ENCODE data around the gene GGTA1.
"Not testable (repeated sequence)": the region's sequence is repeated elsewhere in the genome, so short reads cannot be mapped to it uniquely, and the experiment has no call there.

The GGTA1 gene

GRCh38 chr9:121498487-121499176, 1.0 kb downstream of the GGTA1 start:
- no peak for DNase-seq

DNA sequence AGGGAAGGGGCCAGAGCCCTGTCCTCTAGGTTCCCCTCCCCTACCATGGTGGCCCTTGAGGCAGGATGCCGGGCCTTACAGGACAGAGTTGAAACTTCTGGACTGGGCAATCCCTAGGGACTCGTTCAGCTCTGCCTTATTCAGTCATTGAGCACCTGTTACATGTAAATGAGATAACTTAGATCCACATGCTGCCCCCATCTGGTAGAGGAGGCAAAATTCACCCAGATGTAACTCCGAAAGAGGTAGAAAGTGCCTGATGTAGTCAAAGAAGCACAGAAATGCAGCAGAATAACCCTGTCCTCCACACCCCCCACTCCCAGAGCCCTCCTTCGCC, 1.5 kb downstream of the GGTA1 start:
- DNase-seq = peak; percentile 77

DNA sequence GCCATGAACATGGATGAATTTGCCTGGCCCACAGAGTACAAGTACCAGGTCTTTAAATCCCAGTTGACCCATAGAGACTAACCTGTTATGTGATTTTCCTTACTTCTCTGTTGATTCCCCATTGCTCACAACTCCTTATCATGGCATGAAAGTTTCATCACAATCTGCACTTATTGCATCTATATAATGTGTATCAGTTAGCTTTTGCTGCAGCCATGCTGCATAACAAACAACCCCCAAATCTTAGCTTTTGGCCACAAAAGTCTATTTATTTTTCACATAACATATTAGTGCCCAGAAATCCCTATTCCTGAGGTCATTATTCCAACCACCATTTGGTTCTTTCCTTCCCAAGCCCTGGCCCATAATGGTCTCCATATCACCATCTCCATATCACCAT, 3.7 kb downstream of the GGTA1 start:
- no peak for DNase-seq

DNA sequence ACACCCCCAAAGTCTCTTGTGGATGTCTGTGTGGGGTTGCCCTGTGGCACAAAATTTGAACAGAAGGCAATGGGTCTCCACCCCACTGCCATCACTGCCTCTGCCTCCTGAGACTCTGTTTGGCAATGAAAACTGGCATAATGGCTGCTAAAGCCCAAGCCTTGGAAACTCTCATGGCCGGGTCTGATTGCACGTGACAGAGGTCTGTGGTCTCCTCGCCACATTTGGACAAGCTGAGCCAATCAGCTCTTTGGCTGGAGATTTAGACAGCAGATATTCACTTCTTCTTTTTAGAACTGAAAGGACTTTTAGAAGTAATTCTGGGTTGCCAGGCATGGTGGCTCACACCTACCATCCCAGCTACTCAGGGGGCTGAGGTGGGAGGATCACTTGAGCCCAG, 5.5 kb downstream of the GGTA1 start:
- no peak for DNase-seq

DNA sequence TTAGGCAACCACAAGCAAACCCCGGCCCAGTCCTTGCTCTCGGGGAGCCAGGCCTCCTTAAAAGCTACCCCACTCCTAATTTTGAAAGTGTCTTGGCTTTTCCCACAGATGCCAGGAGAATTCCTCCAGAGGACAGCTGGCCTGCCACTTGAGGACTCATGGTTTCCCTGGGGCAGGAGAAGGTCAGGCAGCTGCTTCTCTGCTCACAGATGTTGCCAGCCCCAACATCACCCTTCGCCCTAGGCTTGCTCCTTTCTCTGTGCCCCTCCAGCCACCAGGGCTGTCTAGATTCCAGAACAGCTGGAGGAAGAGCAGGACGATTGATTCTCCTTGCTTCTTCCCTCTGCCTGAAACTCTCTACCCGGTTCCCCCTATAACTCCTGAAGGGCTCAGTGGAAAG, 8.5 kb downstream of the GGTA1 start:
- DNase-seq = no peak

DNA sequence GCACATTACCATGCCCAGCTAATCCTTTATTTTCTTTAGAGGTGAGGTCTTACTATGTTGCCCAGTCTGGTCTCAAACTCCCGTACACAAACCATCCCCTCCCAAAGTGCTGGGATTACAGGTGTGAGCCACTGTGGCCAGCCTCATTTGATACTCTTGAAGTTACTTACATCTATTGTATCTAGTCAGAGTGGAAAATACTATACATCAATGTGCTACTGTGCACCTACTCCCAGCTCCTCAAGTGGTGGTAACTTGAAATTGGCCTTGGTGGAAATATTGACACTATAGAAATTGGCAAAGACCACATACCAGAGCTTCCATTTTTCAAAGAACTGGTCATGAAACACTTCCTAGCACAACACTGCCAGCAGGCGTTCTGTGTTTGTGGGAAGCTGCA, 10.3 kb downstream of the GGTA1 start:
- no peak for DNase-seq

DNA sequence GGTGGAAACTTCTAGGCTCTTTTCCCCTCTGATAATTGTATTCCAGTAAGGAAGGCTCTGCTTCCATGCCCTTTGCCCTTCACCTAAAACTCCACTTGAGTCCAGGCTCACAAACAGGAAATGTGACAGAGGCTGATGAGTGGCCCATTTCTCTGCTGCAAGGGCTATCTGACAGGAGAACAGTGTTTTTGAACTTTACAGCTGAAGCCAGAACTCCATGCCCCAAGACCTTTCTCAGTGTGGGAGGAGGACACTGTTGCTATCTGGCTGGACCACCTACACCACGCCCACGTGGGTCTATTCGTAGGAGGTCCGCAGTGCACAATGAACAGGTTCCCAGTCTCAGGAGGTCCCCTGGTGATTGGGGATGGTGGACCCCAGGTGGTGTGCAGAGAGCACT, 13.6 kb downstream of the GGTA1 start:
- DNase-seq = no peak

- DNase-seq = no peak
Observed at GRCh38 chr9:121485623-121486022, 14.0 kb downstream of the GGTA1 start.

- no peak for DNase-seq
Observed at GRCh38 chr9:121484651-121485446, 14.8 kb downstream of the GGTA1 start.

DNA sequence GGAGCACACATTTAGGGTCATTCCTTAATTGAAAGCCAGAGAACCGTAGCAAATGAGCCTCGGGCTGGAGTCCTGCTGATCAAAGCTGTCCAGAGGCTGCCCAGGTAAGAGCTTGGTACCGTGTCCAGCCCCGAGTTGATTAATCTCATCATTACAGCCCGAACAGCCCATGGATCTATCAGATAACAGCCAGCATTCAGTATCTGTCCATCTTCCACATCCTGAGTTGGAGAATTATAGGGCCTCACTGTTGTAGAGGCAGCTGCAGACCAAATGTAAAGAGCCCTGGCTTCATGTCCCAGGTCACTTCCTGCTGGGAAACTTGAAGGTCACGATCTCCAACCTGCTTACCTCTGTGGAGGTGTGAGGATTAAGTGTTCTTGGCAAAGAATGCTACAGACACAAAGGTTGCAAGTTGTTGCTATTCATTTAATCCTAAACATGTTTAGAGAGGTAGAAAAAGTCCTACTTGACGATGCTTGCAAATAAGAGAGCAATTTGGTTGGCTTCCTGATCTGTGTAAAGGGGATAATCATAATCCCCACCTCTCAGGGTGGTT, 16.1 kb downstream of the GGTA1 start:
- no peak for DNase-seq

GRCh38 chr9:121483049-121483448, 16.6 kb downstream of the GGTA1 start:
- DNase-seq = no peak

DNA sequence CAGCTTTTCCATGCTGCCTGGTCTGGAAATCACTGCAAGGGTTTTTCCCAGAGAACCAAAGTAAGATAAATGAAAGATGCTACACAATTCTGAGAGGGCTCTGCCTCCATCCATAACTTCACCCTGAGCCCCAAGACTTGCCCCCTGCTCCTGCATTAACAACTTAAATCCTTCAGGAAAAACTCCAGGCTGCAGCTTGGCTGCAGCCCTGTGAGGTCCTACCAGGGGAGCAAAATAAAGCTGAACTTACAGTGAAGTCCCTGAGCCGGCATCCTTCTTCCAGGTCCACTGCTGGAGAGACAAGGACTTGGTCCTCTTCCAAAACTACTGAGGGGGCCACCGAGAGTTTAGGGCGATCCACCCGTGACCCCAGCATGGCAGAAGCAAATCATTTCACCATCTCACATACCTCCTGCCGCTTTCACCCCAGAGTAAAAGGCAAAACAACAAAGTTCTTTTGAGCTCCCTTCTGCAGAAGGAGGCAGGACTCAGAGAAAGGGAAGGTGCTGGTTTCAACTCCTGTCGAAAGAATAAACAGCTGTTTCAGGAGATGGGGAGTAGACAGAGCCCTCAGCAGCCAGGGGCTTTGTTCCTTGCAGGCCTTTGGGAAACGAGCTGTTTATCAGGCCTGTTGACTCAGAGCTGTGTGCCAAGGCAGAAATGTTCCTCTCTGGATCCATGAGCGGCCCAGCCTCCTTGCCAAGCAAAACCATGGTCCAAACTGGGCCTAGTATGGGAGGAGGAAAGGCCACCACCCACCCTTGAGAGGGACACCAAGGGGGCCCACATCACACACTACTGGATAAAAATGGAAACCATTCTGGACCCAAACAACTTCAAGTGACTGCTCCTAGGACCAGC, 20.6 kb downstream of the GGTA1 start:
- no peak for DNase-seq

- no peak for DNase-seq
Observed at GRCh38 chr9:121476156-121476555, 23.5 kb downstream of the GGTA1 start.

GRCh38 chr9:121474231-121474947, 25.3 kb downstream of the GGTA1 start:
- no peak for DNase-seq

DNA sequence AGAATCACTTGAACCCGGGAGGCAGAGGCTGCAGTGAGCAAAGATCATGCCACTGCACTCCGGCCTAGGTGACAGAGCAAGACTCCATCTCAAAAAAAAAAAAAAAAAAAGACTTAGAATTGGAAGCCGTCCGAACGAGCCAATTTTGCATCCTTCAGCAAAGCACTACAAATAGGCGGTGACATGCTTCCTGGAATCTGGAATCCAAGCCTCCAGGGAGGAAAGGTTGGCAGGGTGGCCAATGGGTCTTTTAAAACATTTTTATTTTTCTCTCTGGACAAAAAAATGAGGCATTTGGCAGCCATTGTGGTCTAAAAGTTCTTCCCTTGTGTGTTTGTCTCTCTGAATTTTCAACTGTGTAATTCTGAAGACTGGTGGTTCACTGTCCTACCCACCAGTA, 26.4 kb downstream of the GGTA1 start:
- no peak for DNase-seq

GRCh38 chr9:121472446-121472845, 27.2 kb downstream of the GGTA1 start:
- DNase-seq = no peak

GRCh38 chr9:121466142-121466541, 33.5 kb downstream of the GGTA1 start:
- DNase-seq = no peak

GRCh38 chr9:121464968-121465367, 34.7 kb downstream of the GGTA1 start:
- no peak for DNase-seq

DNA sequence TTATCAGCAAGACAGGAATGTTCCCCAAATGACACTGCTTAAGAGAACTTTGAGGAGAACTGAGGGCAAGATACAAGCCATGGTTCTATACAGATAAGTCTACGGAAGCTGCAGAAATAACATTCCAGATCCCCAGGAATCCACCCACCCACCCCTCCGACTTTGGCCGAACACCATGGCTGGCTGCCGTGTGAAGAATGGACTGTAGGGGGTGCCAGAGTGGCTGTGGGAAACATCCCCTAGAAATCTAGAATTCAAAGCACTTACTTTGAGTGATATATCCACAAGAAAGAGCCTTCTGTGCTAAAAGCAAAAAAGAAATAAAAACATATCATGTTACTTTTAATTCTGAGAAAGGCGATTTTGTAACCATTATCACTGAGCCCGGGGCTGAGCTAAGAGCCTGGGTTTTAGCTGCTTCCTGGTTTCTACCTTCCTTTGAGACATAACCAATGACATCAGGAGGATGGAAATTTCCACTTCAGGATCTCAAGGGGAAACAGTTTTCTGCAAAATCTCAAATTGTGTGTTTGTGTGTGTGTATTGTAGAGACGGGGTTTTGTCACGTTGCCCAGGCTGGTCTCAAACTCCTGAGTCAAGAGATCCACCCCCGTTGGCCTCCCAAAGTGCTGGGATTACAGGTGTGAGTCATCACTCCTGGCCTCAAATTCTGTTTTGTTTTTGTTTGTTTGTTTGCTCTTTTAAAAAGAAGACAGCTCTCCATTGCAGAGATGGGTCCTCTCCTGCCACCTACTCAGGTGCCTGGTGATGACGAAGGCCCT, 36.4 kb downstream of the GGTA1 start:
- no peak for DNase-seq

DNA sequence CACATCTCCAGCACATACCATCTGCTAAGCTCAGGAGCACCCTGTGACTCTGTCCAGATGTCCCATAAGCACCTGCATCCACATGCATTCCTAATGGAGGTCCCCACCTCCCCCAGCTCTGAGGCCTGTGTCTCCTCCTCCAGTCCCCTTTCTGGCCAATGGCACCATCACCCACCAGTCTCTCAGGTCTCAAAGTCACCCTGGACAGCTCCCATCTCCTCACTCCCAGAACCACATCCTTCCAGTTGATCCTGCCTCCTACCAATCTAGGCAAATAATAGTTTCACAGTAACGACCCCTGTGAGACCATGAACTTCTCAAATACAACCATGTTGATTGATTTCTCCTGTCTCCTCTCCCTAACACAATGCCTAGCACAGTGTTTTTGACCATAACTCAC, 40.1 kb downstream of the GGTA1 start:
- DNase-seq = no peak

- DNase-seq = not testable (repeated sequence)
Observed at GRCh38 chr9:121458449-121458848, 41.2 kb downstream of the GGTA1 start.
